IMR-90 (cell line): ENCODE results near the gene MRPS34. TPM values are rescaled to one million over a fixed set of nuclear protein-coding genes. Genes with fewer than 3 reads are reported as not detected.

Experiments used
- ATAC-seq: fragments of 200-7000 bp; cut with Tn5 transposase; 2 replicates; pipeline ENCODE4 v1.9.1; 2020; ENCODE audit warnings: low read depth, mild to moderate bottlenecking, moderate library complexity
- BruUV-seq: library from RNA; stranded (reverse); fragments of 400-500 nt; replicated peaks from 2 replicates; lab custom pipeline; 2021; lab: Mats Ljungman, UMichigan
- CTCF ChIA-PET: fragments of 300-600 bp; formaldehyde crosslinking; extraction: SDS; loops from one replicate; lab custom pipeline; 2021; ENCODE audit warnings: antibody characterized with exemption; lab: Yijun Ruan, JAX
- POLR2A ChIA-PET: fragments of 300-600 bp; sonication (Branson Sonifier 250); formaldehyde crosslinking; loops from one replicate; lab custom pipeline; 2022; ENCODE audit warnings: antibody characterized with exemption; ENCODE audit not compliant: unreplicated experiment; lab: Charles Lee
- DNase-seq: peaks from one replicate; pipeline ENCODE4 v3.0.0; 2013
- H2AFZ ChIP-seq: replicated peaks from 2 replicates; pipeline ENCODE3; 2013; ENCODE audit warnings: low read length, mild to moderate bottlenecking; ENCODE audit not compliant: poor library complexity
- H2AK5ac ChIP-seq: 2 replicates; pipeline ENCODE4 v1.6.1; 2013; ENCODE audit warnings: low read depth, low read length, inconsistent platforms
- H2AK9ac ChIP-seq: replicated peaks from 2 replicates; pipeline ENCODE3; 2013; ENCODE audit warnings: mild to moderate bottlenecking, low read depth, low read length, moderate library complexity; ENCODE audit not compliant: poor library complexity
- H2BK120ac ChIP-seq: 2 replicates; pipeline ENCODE4 v1.6.1; 2013; ENCODE audit warnings: low read depth, low read length, inconsistent platforms
- H2BK15ac ChIP-seq: 3 replicates; pipeline ENCODE4 v1.6.1; 2013; ENCODE audit warnings: low read depth, low read length, inconsistent platforms
- H2BK20ac ChIP-seq: 2 replicates; pipeline ENCODE4 v1.6.1; 2013; ENCODE audit warnings: low read depth, mild to moderate bottlenecking, inconsistent platforms, low read length, moderate library complexity
- H2BK5ac ChIP-seq: 2 replicates; pipeline ENCODE4 v1.6.1; 2013; ENCODE audit warnings: mild to moderate bottlenecking, low read depth, low read length, inconsistent platforms; ENCODE audit not compliant: poor library complexity, severe bottlenecking
- H3K14ac ChIP-seq: replicated peaks from 2 replicates; pipeline ENCODE4 v1.6.1; 2013; ENCODE audit warnings: low read depth, low read length, inconsistent platforms
- H3K18ac ChIP-seq: 2 replicates; pipeline ENCODE4 v1.6.1; 2013; ENCODE audit warnings: low read depth, low read length, control low read depth
- H3K23ac ChIP-seq: 2 replicates; pipeline ENCODE4 v1.6.1; 2013; ENCODE audit warnings: low read depth, low read length, inconsistent platforms
- H3K27ac ChIP-seq: 2 replicates; pipeline ENCODE4 v1.5.1; 2013; ENCODE audit warnings: mild to moderate bottlenecking, control low read depth, low read length; ENCODE audit not compliant: insufficient read depth
- H3K27me3 ChIP-seq: 2 replicates; pipeline ENCODE4 v1.6.1; 2013; ENCODE audit warnings: low read length; ENCODE audit not compliant: control insufficient read depth, insufficient read depth
- H3K36me3 ChIP-seq: 2 replicates; pipeline ENCODE4 v1.6.1; 2013; ENCODE audit warnings: low read length, mixed read lengths; ENCODE audit not compliant: control insufficient read depth, insufficient read depth
- H3K4ac ChIP-seq: 2 replicates; pipeline ENCODE4 v1.6.1; 2013; ENCODE audit warnings: low read depth, low read length, inconsistent platforms
- H3K4me1 ChIP-seq: 2 replicates; pipeline ENCODE4 v1.6.1; 2013; ENCODE audit warnings: low read length, mixed read lengths; ENCODE audit not compliant: control insufficient read depth, insufficient read depth
- H3K4me2 ChIP-seq: 2 replicates; pipeline ENCODE4 v1.6.1; 2013; ENCODE audit warnings: low read depth, mild to moderate bottlenecking, control low read depth, low read length, moderate library complexity
- H3K4me3 ChIP-seq: 2 replicates; pipeline ENCODE4 v1.5.1; 2013; ENCODE audit warnings: low read depth, mild to moderate bottlenecking, control low read depth, low read length, moderate library complexity; ENCODE audit not compliant: insufficient read depth
- H3K56ac ChIP-seq: 2 replicates; pipeline ENCODE4 v1.6.1; 2013; ENCODE audit warnings: low read length, inconsistent platforms; ENCODE audit not compliant: insufficient read depth; ENCODE audit errors: extremely low read depth
- H3K79me1 ChIP-seq, 2 experiments: 2 replicates each; pipeline ENCODE4 v1.6.1; 2013; ENCODE audit warnings: low read length in 2 of 2, inconsistent platforms in 1 of 2, low read depth in 1 of 2
- H3K9ac ChIP-seq: 2 replicates; pipeline ENCODE4 v1.6.1; 2013; ENCODE audit warnings: low read depth, low read length, control low read depth
- H3K9me1 ChIP-seq: 2 replicates; pipeline ENCODE4 v1.6.1; 2013; ENCODE audit warnings: low read length, inconsistent platforms; ENCODE audit not compliant: insufficient read depth
- H3K9me3 ChIP-seq: 2 replicates; pipeline ENCODE4 v1.6.1; 2013; ENCODE audit warnings: low read length; ENCODE audit not compliant: control insufficient read depth, insufficient read depth
- H4K20me1 ChIP-seq: 2 replicates; pipeline ENCODE4 v1.6.1; 2013; ENCODE audit warnings: low read length, inconsistent platforms; ENCODE audit not compliant: insufficient read depth
- H4K5ac ChIP-seq: 2 replicates; pipeline ENCODE4 v1.6.1; 2013; ENCODE audit warnings: mild to moderate bottlenecking, low read depth, low read length, control low read depth
- H4K8ac ChIP-seq, 2 experiments: 2 replicates each; pipeline ENCODE4 v1.6.1; 2013; ENCODE audit warnings: low read depth in 2 of 2, low read length in 2 of 2, control low read depth in 1 of 2, inconsistent platforms in 1 of 2
- H4K91ac ChIP-seq: 2 replicates; pipeline ENCODE4 v1.6.1; 2013; ENCODE audit warnings: low read depth, low read length, inconsistent platforms; ENCODE audit not compliant: insufficient read depth
- BHLHE40 ChIP-seq: fragments of 150-350 bp; IDR thresholded peaks from 2 replicates; pipeline ENCODE4 v1.6.1; 2016; ENCODE audit warnings: mild to moderate bottlenecking, low read depth, low read length
- MAFK ChIP-seq: IDR thresholded peaks from 2 replicates; pipeline ENCODE4 v1.6.1; 2012; ENCODE audit warnings: low read depth, low read length, improper control_type of control experiment
- WGBS, 2 experiments: methylation state at CpG; one replicate each; pipeline versions ENCODE4 v1.1.5 to v1.1.7; 2013; ENCODE audit warnings: missing lambda C conversion rate in 2 of 2; ENCODE audit not compliant: insufficient read length in 1 of 2; ENCODE audit errors: extremely low coverage in 2 of 2; 5-methylcytosine and 5-hydroxymethylcytosine counted together
- dilution Hi-C: fragments of 300-500 bp; cut with HindIII; formaldehyde crosslinking; loops from one replicate; pipeline ENCODE4 v1.14.3; 2018; ENCODE audit warnings: low sequenced_read_pairs; ENCODE audit not compliant: unreplicated experiment
- in situ Hi-C: fragments of 300-500 bp; cut with MboI; formaldehyde crosslinking; loops from 3 replicates; pipeline ENCODE4 v1.14.3; 2019; ENCODE audit warnings: low sequenced_read_pairs, inconsistent platforms, mixed read lengths
- intact Hi-C: fragments of 100-400 bp; cut with micrococcal nuclease; formaldehyde crosslinking; loops from 2 replicates; pipeline ENCODE4 v1.10.0; 2022
- polyA plus RNA-seq, 3 experiments: library from polyadenylated mRNA; depleted of rRNA; stranded (reverse); fragments of >200 nt; gene quantifications; 2 replicates each; pipeline ENCODE4 v1.2.3, GENCODE V29; 2012; ENCODE audit warnings: low replicate concordance in 1 of 3
- total RNA-seq: library from RNA; depleted of rRNA; stranded (reverse); fragments of >200 nt; gene quantifications from 2 replicates; pipeline ENCODE4 v1.2.3, GENCODE V29; 2012

MRPS34 gene
- total and polyA plus RNA-seq, 2 of the 4 experiments (the other 2 are of a cell fraction) = 68.5 to 80.4 TPM

DNA sequence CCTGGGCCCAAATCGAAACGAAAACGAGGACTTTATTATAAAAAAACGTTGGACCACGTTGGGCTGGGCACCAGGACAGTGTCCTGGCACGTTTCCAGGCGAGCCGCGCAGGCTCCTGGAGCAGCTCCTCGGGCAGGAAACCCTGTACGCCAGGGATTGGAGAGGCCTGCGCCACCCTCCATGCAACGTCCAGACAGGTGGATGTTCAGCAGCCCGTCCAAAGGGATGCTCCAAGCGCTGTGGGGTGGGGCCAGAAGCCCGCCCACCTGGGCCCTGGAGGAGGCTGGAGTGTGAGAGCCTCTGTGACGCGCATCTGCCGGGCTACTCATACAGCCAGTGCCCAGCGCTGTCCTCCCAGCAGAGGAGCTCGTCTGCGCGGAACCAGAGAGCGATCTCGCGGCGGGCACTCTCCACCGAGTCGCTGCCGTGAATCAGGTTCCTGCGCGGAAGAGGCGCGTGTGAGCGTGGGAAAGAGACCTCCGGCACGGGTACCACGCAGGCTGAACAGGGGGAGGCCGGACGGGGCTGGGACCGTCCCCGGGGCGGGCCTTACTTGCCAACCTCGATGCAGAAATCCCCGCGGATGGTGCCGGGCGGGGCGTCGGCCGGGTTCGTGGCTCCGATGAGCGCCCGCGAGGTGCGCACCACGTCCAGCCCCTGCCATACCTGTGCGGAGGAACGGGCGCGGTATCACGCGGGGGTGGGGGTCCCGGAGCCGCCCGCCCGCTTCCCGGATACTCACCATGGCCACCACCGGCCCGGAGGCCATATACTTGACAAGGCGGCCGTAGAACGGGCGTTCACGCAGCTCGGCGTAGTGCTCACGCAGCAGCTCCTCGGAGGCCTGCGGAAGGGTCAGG, 2.4 kb downstream of the MRPS34 start:
- Histone ChIP-seq H3K9me1 (0 out of 2 replicates have a peak, but pooled peaks cover 3% of the 10 kb centered on the region), H3K4me2 (peak overlapping the region; percentile 85), H2AK5ac (no peak overlapping the region), H4K5ac (no peak overlapping the region), H2AFZ (peak overlapping the region; percentile 64), H2BK20ac (no peak overlapping the region), H3K23ac (no peak overlapping the region), H3K36me3 (peaks cover 40% of the 10 kb centered on the region), H3K27ac (peak overlapping the region; percentile 68; the same call in 1 of the 2 replicates), H3K9me3 (no peaks in the 10 kb centered on the region), H4K8ac (peak overlapping the region in 1 of 2 experiments; percentile 50; a peak in 2 of 4 replicates), H2BK15ac (no peak overlapping the region), H3K9ac (peak overlapping the region; percentile 72), H4K20me1 (peaks cover 28% of the 10 kb centered on the region), H2BK120ac (no peak overlapping the region), H3K4me1 (peaks cover 13% of the 10 kb centered on the region), H3K14ac (no peak overlapping the region), H3K56ac (no peak overlapping the region), H3K4ac (no peak overlapping the region; the same call in 1 of the 2 replicates), H3K18ac (no peak overlapping the region), H3K79me1 (peaks cover 12 to 49% of the 10 kb centered on the region in 2 experiments), H3K4me3 (peak overlapping the region; percentile 93), H2BK5ac (no peak overlapping the region), H3K27me3 (no peaks in the 10 kb centered on the region), H2AK9ac (peak overlapping the region; percentile 13), H4K91ac (no peak overlapping the region)
- BruUV-seq = TSS peak; percentile 81
- intact Hi-C loops = no loop called here
- in situ Hi-C loops = no loop called here
- CTCF ChIA-PET = no interaction called here
- POLR2A ChIA-PET = no interaction called here
- dilution Hi-C loops = no loop called here
- 0 out of 2 replicates have a peak, but pooled peaks have one; percentile 6 for TF ChIP-seq BHLHE40
- no peak for TF ChIP-seq MAFK
- peak; percentile 47 for DNase-seq
- peak; percentile 5 for ATAC-seq
- WGBS, 2 experiments = 31% methylated on average over 54 of the region's 81 CpGs; no CpG with 5 or more reads in 1 of the 2 experiments
